ENCODE results near the gene TTYH3.

Gene TTYH3

DNA sequence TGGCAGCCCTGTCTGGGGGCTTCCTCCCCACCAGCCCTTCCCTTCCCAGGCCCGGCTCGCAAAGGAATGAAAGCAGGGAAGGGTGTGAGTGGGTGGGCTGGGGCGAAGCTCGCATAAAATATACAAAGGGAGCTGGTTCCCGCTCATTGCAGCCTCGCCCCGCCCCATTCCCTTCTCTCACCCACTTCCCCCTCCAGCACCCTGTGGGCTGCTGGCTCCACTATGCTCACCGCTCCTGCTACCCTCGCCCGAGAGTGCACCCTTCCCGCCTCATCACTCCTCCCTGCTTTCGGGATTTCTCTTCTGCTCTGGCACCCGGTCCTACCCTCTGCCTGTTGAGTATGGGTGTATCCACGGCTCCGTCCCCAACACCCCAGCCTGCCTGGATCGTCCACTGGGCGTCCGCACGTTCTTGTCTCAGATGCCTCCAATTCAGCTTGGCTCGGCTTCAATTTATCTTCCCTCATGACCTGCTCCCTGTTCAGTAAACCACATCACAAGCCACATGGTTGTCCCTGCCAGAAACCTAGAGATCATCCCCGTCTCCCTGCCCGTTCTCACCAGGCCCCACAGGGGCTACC lies 14.4 kb upstream of the TTYH3 start:
- DNase-seq: no peak

DNA sequence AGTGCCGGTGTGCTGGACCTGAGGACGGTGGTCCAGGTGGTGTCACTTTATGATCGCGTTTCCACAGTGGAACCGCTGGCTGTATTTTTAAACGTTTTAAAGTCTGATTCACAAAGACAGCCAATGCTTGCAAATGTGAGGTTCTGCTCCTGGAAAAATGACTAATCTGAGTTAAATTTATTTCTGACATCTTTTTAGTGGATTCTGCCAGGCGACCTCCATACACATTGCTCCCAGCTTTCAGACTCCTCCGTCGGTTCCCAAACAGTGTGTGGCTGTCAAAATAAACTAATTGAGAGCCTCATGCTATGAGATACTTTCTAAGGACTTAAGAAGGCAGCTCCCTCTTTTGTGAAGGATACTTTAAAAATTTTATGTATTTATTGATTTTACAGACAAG lies 12.7 kb upstream of the TTYH3 start:
- DNase-seq: no peak

DNA sequence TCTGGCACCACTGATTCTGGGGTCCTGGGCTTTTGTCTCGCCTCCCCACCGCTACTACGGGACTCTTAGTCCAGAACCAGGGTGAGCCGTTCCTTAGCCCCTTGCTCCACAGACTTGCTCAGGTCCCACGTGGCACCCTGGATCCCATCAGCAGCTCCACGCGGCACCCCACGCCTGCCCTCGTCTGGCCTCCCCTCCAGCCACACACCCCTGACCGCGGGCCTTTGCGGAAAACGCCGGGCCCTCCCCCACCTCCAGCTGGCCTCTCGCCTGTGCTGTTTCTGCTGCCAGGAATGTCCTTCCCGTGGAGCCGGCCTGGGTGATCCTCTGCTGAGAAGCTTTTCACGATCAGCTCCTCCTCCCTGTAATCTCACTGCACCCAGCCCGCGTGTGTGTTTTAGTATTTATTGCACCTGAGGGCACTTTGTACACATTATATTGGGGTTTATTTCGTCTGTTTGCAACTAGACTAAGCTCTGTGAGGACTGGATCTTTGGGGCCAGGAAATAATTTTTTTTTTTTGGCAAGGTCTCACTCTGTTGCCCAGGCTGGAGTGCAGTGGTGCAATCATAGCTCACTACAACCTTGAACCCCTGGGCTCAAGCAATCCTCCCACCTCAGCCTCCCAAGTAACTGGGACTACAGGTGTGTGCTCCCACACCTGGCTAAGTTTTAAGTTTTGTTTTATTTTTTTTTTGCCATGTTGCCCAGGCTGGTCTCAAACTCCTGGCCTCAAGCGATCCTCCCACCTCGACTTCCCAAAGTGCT lies 10.5 kb upstream of the TTYH3 start:
- no peak for DNase-seq

DNA sequence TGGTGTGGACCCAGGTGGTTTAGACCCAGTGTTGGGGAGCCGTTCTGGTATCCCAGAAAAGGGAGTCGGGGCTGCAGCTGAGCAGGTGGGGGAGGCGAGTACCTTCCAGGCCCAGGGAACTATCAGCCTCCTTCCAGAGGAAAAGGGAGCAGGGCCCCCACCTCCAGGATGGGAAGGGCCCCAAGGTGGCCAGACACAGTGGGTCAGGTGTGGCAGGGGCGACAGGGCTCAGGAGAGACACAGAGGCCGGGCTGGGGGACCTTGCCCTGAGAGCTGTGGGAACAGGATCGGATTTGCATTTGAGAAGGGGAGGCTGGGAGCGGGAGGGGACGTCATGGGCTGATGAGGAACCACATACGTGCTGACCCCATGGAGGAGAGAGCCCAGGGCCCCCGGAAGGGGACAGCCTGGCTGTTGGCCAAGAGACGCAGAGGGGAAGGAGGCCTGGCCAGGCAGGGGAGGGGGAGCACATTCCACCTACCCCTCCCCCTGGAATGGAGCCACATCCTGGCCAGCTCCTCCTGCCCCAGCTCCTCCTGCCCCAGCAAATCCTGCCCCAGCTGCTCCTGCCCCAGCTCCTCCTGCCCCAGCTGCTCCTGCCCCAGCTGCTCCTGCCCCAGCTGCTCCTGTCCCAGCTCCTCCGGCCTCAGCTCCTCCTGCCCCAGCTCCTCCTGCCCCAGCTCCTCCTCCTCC lies 9.7 kb upstream of the TTYH3 start:
- DNase-seq: no peak

DNA sequence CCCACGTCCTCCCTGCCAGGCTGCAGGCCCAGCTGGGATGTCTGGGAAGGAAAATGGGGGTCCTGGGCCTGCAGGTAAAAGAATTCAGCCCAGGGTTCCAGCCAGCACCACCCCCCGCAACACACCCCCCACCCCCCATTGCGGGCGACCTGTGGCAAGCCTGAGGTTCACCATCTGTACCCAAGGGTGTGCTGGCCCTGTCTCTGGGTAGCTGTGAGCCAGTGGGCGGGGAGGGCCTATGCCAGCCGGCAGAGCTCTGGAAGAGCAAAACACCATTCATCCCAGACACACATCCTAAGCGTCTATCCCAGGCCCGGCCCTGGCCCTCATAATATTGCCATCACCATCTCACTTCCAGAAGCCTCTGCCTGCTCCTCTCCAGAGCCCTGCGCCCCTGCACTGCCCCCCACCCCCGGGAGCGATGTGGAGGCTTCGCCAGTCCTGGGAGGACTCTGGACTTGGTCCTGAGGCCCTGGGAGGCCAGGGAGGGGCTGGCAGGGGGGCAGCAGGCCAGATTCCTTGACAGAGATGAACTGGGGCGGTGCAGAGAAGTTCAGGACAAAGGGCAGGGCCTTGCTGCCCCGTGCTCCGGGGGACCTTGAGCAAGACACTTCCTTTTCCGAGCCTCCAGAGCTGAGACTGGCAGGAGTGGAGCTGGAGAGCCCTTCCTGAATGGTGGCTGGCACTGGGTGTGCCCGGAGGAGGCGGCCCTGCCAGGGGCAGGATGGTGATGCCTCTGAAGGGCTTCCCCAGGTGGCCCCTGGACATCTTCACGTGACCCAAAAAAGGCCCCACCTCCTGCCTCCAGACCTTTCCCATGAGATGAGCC lies 8.7 kb upstream of the TTYH3 start:
- no peak for DNase-seq

DNA sequence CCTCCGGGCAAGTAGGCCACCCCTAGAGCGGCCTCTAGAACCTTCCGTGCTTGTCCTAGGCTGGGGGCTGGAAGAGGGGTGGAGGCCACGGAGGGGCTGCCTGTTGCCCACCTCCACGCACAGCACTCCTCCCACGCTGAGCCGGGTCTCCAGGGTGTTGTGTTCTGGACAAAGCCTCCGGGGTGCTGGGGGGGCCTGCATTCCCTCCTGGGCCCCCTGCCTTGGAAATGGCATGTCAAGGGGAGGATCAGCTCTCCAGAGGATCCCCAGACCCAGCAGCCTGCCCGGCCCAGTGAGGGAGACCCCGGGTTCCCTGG lies 8.1 kb upstream of the TTYH3 start:
- no peak for DNase-seq

DNA sequence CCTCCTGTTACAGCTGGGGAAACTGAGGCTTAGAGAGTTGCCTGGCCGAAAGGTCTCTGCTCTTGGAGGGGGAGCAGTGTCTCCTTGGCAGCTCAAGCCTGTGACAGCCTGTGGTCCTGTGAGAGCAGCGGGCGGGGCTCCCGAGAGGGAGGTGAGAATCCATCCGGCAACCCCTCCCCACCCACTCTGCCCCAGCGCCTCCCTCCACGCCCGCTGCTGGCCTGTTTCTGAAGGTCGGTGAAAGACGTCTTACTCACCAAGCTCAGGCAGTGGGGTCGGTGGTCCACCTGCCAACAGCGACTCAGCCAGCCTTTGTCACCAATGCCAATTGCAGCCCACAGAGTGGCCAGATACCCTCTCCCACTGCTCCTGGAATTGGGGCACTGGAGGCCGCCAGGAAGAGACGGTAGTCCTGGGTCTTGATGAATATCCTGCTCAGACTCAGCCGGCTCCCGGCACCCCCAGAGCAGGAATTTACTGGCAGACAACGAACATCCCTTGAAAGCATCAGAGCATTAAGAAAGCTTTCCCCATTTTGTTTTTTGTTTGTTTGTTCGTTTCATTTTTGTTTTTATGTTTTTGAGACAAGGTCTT lies 7.4 kb upstream of the TTYH3 start:
- no peak for DNase-seq

DNA sequence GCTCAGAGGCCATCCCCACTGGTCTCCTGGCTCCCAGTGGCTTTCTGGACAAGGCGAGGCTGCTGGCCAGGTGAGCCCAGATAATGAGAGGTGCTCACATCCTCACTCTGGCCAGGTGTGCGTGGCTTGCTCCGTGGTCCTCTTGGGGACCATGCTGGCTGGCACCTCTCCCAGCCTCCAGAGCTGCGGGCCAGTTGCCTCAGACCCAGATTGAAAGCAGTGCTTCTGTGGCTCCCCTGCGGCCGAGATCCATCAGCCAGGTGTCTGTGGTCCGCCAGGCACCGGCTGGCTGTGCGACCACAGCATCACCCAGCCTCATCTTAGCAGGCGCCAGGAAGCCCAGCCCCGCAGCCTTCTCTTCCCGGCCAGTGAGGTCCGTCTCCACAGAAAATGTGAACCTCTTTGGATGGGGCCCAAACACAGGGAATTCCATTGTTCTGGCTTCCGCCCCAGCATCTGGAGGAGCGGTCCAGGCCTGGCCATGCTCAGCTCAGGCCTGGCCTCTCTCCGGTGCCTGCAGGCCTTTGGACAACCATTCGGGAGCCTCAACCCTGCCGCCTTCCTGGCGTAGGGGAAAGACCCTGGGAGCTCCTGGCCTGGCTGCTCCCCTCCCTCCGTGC lies 5.2 kb upstream of the TTYH3 start:
- no peak for DNase-seq

DNA sequence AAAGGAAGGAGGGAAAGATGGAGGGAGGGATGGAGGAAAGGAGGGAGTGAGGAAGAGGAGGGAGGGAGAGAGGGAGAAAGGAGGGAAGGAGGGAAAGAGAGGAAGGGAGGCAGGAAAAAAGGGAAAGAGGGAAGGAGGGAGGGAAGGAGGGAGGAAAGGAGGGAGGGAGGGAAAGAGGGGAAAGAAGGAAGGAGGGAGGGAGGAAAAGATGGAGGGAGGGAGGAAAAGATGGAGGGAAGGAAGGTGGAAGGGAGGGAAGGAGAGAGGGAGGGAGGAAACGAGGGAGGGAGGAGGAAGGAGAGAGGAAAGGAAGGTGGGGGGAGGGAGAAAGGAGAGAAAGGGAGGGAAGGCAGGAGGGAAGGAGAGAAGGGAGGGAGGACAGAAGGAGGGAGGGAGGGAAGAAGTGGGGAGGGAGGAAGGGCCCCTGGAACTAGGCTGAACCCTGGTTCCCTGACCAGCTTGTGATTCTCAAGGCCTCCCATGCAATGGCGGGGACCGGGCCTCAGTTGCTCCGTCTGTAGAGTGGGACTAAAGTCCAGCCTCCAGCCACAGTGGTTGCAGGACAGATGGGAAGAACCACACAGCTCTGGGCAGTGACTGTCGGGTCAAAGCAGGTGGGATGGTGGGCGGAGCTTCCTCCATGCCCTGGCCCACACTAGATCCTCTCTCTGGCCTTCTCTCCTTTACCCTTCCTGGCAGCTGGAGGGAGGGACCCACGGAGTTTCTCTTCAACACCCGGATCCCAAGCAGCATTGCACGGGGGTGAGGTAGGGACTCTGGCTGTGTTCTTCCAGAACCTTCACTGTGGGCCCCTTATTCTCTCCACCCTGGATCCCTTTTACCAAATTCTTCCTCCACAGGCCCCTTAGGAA lies 4.3 kb upstream of the TTYH3 start:
- no peak for DNase-seq

DNA sequence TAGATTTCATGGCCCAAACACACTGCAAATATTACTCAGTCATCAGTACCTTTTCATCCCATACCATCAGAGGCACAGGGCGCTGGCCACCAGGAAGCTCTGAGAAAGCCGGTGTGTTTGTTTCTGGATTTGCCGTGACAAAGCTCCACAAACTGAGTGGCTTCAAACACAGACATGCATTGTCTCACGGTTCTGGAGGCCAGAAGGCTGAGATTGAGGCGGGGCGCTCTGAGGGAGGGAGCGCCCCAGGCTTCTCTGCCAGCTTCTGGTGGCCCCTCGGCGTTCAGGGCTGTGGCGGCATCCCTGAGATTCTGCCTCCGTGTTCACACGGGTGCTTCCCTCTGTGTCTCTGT lies 3.7 kb upstream of the TTYH3 start:
- DNase-seq: no peak

DNA sequence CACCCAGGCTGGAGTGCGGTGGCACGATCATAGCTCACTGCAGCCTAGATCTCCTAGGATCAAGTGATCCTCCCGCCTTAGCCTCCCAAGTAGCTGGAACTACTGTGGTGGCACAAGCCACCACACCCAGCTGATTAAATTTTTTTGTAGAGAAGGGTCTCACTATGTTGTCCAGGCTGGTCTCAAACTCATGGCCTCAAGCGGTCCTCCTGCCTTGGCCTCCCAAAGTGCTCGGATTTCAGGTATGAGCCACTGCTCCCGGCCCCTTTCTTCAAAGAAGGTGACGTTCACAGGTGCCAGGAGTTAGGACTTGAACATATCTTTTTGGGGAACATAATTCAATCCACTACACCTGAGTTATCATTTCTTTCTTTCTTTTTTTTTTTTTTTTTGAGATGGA lies 2.9 kb upstream of the TTYH3 start:
- DNase-seq: no peak

DNA sequence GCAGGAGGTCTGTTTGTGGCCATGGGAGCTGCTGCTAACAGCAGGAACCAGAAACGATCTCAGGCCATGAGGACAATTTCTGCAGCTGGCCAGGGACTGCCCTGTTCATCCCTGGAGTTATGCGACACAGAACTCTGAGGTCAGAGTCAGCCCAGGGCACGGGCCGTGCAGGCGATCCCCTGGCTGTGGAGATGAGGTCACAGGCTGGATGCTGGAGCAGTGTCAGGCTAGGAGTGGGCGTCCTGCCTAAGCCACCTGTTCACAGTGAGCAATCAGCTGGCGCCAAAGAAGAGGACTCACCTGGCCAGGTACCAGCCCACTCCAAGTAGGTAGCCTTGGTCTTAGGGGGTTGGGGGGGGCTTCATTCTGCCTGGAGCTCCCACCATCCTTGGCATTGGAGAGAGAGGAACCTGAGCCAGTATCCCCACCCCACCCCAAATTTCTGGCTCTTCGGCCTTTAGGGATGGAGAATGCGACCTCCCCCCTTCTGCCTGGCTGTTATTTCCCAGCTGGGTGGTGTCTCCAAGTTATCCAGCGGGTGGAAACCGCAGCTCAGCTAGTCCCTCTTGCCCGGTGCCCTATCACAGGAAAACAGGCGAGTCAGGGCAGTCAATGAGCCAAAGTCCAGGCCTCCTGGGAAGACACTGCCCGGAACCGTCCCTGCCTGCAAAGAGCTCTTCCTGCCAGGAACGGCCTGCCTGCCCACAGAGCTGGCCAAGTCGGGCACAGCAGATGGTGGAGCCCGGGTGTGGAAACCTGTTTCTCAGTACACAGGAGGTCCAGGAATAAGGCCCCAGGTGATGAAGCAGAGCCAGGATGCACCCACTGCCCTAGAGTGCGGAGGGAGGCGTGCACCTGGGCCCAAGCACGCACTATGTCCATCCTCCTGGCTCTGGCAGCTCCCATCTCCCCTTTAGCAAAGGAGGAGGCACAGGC lies 1.8 kb upstream of the TTYH3 start:
- DNase-seq: no peak

DNA sequence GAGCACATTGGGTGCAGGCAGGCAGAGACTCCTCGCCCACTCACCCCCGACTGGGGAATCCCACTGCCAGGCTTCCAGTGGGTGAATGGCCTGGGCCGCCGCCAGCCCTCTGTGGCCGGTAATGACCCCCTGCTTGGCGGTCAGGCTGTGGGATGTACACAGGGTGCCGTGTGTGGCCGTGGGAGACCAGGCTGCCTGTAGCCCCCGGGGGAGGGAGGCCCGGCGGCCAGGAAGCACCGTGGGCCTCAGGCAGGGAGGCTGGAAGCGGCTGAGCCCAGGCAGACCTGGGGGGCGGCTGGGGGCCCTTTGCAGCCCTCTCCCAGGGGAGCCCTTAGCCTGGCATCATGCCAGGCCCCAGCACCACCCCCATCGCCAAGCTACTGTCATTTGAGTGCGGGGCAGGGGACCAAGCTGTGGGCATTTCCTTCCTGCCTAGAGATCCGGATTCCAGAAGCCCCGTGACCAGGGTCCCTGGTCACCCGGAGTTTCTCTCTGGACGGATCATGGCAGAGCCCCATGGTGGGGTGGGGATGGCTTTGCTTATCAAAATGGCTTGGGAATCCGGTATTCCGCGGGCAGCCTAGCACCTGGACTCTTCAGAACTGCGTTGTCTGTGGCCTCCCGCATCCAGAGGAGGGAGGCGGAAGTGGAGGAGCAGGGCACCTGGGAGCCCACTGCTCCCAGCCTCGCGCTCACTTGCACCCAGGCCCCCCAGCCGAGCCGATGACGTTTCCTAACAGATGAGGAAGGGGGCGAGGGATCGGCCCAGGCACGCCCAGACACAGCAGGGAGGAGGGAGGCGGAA lies 1.1 kb downstream of the TTYH3 start:
- peak; percentile 54 for DNase-seq

DNA sequence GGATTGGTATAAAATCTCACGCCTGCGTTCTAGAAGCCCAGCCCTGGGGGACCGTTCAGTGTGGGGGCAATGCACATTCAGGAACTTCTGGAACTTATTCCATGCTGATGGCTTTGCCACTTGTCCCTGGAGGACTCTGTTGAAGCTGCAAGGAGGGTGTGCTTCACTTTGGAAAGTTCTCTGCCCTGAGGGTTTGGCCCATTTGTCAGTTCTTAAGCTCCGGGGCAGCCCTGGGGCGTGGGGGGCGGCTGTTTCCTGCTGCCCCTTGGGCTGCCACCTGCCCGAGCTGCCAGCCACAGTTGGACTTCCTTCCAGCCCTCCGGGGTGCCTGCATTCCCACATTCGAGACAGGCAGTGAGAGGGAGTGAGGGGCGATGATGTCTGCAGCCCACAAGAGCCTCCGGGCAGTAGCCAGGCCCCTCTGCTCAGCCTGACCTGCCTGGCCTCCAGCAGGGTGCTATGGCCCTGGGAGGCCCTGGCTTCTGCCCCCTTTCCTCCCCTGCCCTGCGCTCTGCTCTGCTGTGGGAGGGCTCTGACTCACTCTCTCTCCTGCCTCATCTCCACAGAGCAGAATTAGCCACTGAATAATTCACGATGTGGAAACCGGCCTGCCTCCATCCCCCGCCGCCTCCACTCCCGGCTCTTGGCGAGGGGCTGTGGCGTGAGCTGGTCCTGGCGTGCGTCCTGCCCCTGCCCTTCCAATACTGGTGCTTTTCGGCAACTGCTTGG lies 1.9 kb downstream of the TTYH3 start:
- DNase-seq: peak; percentile 36

DNA sequence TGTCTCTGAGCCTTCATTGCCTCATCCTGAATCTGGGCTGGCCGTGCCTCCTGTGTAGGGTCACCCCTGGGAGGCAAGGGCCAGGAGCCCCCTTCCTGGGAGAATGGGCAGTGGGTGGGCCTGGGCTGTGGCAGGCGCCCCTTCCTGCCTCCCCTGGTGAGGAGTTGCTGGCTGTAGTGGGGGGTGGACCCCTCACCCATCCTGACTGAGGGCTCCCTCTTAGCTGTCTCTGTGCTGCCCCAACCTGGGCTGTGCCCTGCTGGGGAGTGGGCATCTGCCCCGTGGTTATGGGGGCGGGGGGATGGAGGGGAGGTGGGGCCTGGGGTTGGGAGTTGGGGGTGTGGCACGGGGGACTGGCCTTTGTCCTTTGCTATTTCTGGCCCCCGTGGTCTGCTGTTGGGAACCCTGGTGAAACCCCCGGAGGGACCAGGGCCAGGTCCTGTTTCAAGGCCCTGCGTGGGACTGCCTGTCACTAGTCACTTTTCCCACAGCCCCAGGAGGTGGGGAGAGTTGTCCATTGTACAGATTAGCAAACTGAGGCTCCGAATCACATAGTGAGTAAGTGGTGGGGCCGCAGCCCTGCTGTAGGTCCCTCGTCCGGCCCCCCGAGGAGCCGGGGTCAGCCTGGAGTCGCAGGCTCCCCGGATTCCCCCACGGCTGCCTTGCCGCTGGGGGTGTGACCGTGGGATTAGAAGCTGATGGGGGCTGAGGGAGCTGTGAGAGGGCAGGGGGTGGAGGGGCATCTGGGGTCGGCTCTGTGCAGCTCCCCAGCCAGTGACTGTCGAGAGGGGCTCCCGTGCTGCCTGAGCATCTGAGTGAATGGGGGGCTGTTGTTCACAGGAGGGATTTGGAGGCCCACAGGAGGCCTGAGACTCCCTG lies 2.7 kb downstream of the TTYH3 start:
- DNase-seq: no peak

DNA sequence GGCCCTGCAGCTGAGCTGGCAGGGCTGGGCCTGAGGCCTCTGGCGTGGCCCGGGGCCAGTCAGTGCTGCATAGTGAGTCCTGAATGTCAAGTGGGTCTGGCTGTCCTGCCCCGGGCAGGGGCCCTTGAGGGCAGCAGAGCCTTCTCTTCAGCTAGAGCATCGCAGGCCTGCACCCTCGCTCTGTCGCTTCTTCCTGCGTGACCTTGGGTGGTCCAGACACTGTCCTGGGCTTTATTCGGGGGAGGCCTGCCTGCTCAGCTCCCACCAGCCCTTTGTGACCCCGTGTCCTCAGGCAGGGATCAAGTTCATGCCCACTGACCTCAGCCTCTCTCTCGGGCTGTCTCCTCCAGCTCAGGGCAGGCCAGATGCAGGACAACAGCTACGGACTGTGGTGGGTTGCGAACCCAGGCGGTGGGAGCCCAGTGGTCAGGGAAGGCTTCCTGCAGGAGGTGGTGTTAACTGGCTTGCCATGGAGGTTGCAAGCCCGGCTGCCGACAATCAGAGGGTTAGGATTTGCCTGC lies 3.4 kb downstream of the TTYH3 start:
- no peak for DNase-seq

DNA sequence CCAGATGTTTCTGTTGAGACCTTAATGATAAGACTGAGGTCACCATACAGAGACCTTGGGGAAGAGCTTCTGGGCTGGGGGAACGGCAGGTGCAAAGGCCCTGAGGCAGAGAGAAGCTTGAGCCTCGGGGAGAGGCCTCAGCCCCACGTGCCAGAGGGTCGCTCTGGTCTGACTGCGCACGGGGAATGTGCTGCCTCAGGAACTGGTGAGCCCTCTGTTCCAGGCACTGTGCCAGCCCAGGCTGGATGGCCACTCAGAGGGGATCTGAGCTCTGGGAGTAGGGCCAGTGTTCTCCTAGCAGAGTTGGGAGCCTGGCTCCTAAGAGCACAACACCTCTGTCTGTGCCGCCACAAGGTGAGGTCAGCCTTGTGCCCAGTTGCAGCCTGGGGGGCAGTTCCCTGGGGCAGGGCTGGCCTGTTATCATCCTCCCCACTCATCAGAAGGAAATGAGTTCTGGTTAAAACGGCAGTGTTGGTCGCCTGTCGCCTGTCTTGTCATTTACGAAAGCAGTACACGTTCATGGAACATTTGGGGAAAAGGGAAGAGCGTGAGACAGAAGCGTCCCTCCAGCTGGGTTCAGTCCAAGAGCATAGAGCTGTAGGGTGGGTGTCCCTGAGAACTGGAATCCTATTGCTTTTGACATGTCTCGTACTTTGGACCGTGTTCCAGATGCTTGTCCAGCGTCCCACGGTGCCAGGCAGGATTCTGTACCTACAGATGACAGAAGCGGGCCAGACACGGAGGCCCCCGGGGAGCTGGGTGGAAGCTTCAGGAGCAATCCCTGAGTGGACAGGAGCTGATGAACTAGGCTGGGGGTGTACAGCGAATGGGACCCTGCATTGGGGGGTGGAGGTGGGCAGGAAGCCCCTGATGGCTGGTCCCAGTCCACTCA lies 4.3 kb downstream of the TTYH3 start:
- DNase-seq: no peak

Measured in CD4-positive, alpha-beta T cell treated with Interleukin-17A for 4 hours (primary cell).